NT2/D1 (cell line): Measurements from ENCODE around the gene SLC24A3.

Source experiments
- YY1 ChIP-seq: IDR thresholded peaks from 2 replicates; pipeline ENCODE4 v1.6.1; 2011; ENCODE audit not compliant: insufficient read length, insufficient read depth
- ZNF274 ChIP-seq: IDR thresholded peaks from 2 replicates; pipeline ENCODE4 v1.6.1; 2011; ENCODE audit warnings: mild to moderate bottlenecking, low read depth, low read length

DNA sequence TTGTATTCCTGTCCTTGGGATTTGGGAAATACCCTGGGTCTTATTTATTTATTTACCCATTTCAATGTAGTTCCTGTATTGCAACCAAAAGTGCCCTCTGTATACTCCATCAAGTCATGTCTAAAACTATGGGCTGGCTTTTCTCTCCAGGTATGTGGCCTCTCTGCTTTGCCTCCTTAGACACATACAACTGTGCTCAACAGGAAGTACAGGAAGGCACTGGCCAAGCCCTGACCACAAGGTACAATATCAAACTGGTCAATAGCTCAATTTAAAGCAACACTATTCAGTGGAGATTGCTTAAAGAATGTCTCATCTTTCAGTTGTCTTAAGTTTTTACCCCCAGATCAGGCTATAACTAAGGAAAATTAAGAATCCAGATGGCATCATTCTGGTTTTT lies 42.3 kb upstream of the SLC24A3 start:
- no peak for TF ChIP-seq YY1
- TF ChIP-seq ZNF274, result no peak
